Thyroid gland (tissue), 4 donors: ENCODE results near the gene SCG2. TPM values are rescaled to one million over a fixed set of nuclear protein-coding genes. Genes with fewer than 3 reads are reported as not detected.
"Not testable (repeated sequence)": the region's sequence is repeated elsewhere in the genome, so short reads cannot be mapped to it uniquely, and the experiment has no call there.

Experiments used
- DNase-seq, 2 donors: peaks; one replicate each; pipeline ENCODE4 v3.0.0-alpha.2; 2019
- H3K27ac ChIP-seq, 3 donors: fragments of 200-600 bp; sonication (generic); 1 replicate in 2 of 3; 2 replicates in 1 of 3; pipeline ENCODE4 v1.5.1; 2016 to 2019; ENCODE audit warnings: mild to moderate bottlenecking in 1 of 3, moderate library complexity in 1 of 3
- H3K27me3 ChIP-seq: fragments of 200-600 bp; sonication (generic); one replicate; pipeline ENCODE4 v1.5.1; 2019
- H3K36me3 ChIP-seq, 2 donors: fragments of 200-600 bp; sonication (generic); one replicate each; pipeline ENCODE4 v1.5.1; 2016 to 2019
- H3K4me1 ChIP-seq, 2 donors: fragments of 200-600 bp; sonication (generic); one replicate each; pipeline ENCODE4 v1.5.1; 2017 to 2019
- H3K4me3 ChIP-seq, 3 donors: fragments of 200-600 bp; sonication (generic); replicated peaks in 1 of 3; 1 replicate in 2 of 3; 2 replicates in 1 of 3; pipeline ENCODE4 v1.5.1; 2016; ENCODE audit warnings: mild to moderate bottlenecking in 1 of 3
- H3K9me3 ChIP-seq: fragments of 200-600 bp; sonication (generic); one replicate; pipeline ENCODE4 v1.5.1; 2017
- POLR2A ChIP-seq, 2 donors: fragments of 450-650 bp; IDR thresholded peaks; one replicate each; pipeline ENCODE4 v1.6.1; 2017; ENCODE audit warnings: antibody characterized with exemption in 2 of 2, mild to moderate bottlenecking in 2 of 2, moderate library complexity in 1 of 2
- WGBS, 2 donors: methylation state at CpG; one replicate each; pipeline ENCODE4 v1.1.5; 2017; 5-methylcytosine and 5-hydroxymethylcytosine counted together
- intact Hi-C: fragments of 100-400 bp; cut with DNase I; formaldehyde crosslinking; loops from one replicate; pipeline ENCODE4 v1.15.1; 2023
- total RNA-seq, 4 donors: library from RNA; depleted of rRNA; stranded (reverse); fragments of >200 nt; gene quantifications; one replicate each; pipeline ENCODE4 v1.2.3, GENCODE V29; 2016
- TF ChIP-seq, protein P1 (sequence below), 6 experiments: fragments of 200-600 bp in 3 of 6; fragments of 450-650 bp in 3 of 6; sonication (generic) in 3 of 6; IDR thresholded peaks; one replicate each; pipeline ENCODE4 v1.5.1; 2016 to 2019; ENCODE audit warnings: antibody characterized with exemption in 6 of 6, mild to moderate bottlenecking in 2 of 6, inconsistent platforms in 1 of 6, moderate library complexity in 1 of 6

SCG2 gene
- total RNA-seq, 4 donors from 2014 or later: 0.78 to 11.1 (median 3.1) TPM

DNA sequence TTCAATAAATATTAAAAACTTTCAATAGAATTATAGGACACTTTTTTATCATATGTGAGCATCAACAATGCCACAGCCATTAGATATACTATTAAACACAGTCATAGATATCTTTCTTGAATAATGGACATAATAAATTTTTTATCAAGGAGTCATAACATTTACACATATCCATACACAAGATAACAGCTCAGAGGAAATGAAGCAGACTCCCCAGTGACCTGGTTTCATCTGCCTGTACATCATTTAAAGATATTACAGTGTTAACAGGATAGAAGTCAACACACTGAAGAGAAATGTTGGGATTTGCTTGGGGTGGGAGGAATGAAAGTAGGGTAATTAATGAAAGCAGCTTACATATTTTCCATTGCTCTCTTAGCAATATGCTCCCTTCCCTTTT is 5.1 kb downstream of the SCG2 start:
- H3K36me3 ChIP-seq: no peaks in the 10 kb centered on the region
- no peak overlapping the region for H3K4me3 ChIP-seq
- intact Hi-C loops: no loop called here
- DNase-seq: no peak
- no peak overlapping the region for H3K27ac ChIP-seq
- H3K9me3 ChIP-seq: no peaks in the 10 kb centered on the region
- TF ChIP-seq, protein P1, sequence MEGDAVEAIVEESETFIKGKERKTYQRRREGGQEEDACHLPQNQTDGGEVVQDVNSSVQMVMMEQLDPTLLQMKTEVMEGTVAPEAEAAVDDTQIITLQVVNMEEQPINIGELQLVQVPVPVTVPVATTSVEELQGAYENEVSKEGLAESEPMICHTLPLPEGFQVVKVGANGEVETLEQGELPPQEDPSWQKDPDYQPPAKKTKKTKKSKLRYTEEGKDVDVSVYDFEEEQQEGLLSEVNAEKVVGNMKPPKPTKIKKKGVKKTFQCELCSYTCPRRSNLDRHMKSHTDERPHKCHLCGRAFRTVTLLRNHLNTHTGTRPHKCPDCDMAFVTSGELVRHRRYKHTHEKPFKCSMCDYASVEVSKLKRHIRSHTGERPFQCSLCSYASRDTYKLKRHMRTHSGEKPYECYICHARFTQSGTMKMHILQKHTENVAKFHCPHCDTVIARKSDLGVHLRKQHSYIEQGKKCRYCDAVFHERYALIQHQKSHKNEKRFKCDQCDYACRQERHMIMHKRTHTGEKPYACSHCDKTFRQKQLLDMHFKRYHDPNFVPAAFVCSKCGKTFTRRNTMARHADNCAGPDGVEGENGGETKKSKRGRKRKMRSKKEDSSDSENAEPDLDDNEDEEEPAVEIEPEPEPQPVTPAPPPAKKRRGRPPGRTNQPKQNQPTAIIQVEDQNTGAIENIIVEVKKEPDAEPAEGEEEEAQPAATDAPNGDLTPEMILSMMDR (IDR thresholded peaks at IDR 0.05): no peak
- TF ChIP-seq POLR2A (IDR thresholded peaks at IDR 0.05): no peak
- H3K27me3 ChIP-seq: no peaks in the 10 kb centered on the region
- no peaks in the 10 kb centered on the region for H3K4me1 ChIP-seq

DNA sequence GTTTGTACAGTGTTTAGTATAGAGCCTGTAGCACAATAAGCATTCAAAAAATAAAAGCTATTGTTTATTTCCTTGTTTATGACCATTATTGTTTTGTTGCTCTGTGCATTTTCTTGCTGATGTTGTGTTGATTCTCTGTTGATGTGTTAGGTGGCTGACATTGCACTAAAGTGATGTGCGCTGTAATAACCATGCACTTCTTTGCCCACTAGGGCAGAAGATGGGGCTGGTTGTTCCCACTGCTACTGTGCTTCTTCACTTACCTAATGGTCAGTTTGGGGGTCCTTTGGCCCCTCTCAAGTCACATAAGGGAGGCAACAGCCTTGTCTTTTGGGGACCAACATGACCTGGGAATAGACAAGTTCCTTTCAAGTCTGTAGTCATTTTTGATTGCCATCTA is 6.0 kb downstream of the SCG2 start:
- H3K27me3 ChIP-seq: no peaks in the 10 kb centered on the region
- no peaks in the 10 kb centered on the region for H3K4me1 ChIP-seq
- DNase-seq: no peak
- H3K36me3 ChIP-seq: no peaks in the 10 kb centered on the region
- 96 to 100% methylated on average over 1 of the region's 1 CpG for whole genome bisulfite sequencing, 2 donors
- no peak for TF ChIP-seq POLR2A (IDR thresholded peaks at IDR 0.05)
- TF ChIP-seq, protein P1 (IDR thresholded peaks at IDR 0.05): no peak
- intact Hi-C loops: no loop called here
- no peak overlapping the region for H3K27ac ChIP-seq
- H3K4me3 ChIP-seq: no peak overlapping the region
- H3K9me3 ChIP-seq: no peaks in the 10 kb centered on the region

GRCh38 chr2:223594831-223595230 is 7.3 kb downstream of the SCG2 start:
- H3K27me3 ChIP-seq: no peaks in the 10 kb centered on the region

DNA sequence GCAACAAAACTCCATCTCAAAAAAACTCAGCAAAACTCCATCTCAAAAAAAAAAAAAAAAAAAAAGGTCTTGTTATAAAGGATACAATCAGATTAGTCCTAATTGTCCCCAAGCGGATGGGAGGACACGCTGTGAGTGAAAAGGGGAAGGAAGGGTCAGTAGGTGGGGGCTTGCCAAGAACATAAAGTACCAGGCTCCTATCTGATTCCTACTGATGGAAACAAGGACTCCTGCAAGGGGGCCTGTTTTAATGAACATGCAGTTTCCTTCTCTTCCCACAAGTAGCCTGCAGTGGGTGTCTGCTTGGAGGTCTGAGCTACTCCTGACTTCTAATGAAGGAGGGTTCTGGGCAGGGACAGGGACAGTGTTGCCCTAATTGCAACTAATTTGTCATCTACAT is 7.9 kb downstream of the SCG2 start:
- H3K36me3 ChIP-seq: no peaks in the 10 kb centered on the region
- intact Hi-C loops: no loop called here
- TF ChIP-seq, protein P1 (IDR thresholded peaks at IDR 0.05): no peak
- no peak for TF ChIP-seq POLR2A (IDR thresholded peaks at IDR 0.05)
- no peaks in the 10 kb centered on the region for H3K4me1 ChIP-seq
- WGBS, 2 donors: 92 to 95% methylated on average over 2 of the region's 2 CpGs
- H3K4me3 ChIP-seq: no peak overlapping the region
- DNase-seq: no peak
- no peak overlapping the region for H3K27ac ChIP-seq
- no peaks in the 10 kb centered on the region for H3K27me3 ChIP-seq
- H3K9me3 ChIP-seq: no peaks in the 10 kb centered on the region

More at GRCh38 chr2:223594831-223595230, 7.3 kb downstream of the SCG2 start:
- intact Hi-C loops: no loop called here
- H3K4me3 ChIP-seq: no peak overlapping the region
- no peak for DNase-seq
- H3K9me3 ChIP-seq: no peaks in the 10 kb centered on the region
- no peak overlapping the region for H3K27ac ChIP-seq
- 81 to 84% methylated on average over 4 of the region's 4 CpGs for WGBS, 2 donors
- no peaks in the 10 kb centered on the region for H3K36me3 ChIP-seq
- H3K4me1 ChIP-seq: no peaks in the 10 kb centered on the region
- no peak for TF ChIP-seq POLR2A (IDR thresholded peaks at IDR 0.05)
- TF ChIP-seq, protein P1 (IDR thresholded peaks at IDR 0.05): no peak

DNA sequence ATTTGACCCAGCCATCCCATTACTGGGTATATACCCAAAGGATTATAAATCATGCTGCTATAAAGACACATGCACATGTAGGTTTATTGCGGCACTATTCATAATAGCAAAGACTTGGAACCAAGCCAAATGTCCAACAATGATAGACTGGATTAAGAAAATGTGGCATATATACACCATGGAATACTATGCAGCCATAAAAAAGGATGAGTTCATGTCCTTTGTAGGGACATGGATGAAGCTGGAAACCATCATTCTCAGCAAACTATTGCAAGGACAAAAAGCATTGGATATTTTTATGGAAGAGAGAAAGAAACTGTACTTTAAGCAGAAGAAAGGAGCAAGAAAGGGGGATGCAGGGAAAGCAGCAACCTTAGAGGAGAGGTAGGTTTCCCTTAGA is 9.5 kb downstream of the SCG2 start:
- 83 to 92% methylated on average over 1 of the region's 1 CpG for WGBS, 2 donors
- H3K27me3 ChIP-seq, DNase-seq, intact Hi-C loops, H3K36me3 ChIP-seq, H3K4me1 ChIP-seq, H3K9me3 ChIP-seq, H3K27ac ChIP-seq, H3K4me3 ChIP-seq: not testable (repeated sequence)

- no peaks in the 10 kb centered on the region for H3K9me3 ChIP-seq
- no peaks in the 10 kb centered on the region for H3K36me3 ChIP-seq
- no peaks in the 10 kb centered on the region for H3K4me1 ChIP-seq
- no peak overlapping the region for H3K27ac ChIP-seq
- H3K4me3 ChIP-seq: no peak overlapping the region
- no peak for DNase-seq
- no peak for TF ChIP-seq POLR2A (IDR thresholded peaks at IDR 0.05)
- TF ChIP-seq, protein P1 (IDR thresholded peaks at IDR 0.05): no peak
- 92 to 94% methylated on average over 1 of the region's 1 CpG for WGBS, 2 donors
- intact Hi-C loops: no loop called here
- H3K27me3 ChIP-seq: no peaks in the 10 kb centered on the region
These were observed 10.6 kb downstream of the SCG2 start for GRCh38 chr2:223591596-223591995.
